Measurements from ENCODE around the gene NRL. TPM values are rescaled to one million over a fixed set of nuclear protein-coding genes. Genes with fewer than 3 reads are reported as not detected.

The NRL gene
- total RNA-seq, 4 donors from 2014 or later: 2.2 to 2.9 (median 2.3) TPM

- H3K36me3 ChIP-seq: no peaks in the 10 kb centered on the region
- no peaks in the 10 kb centered on the region for H3K9me3 ChIP-seq
- DNase-seq (ENCODE audit: low spot score in 2 of 2): no peak
- no peak overlapping the region for H3K4me3 ChIP-seq
- no peaks in the 10 kb centered on the region for H3K4me1 ChIP-seq
- H3K27ac ChIP-seq: no peak overlapping the region
- no peak for TF ChIP-seq POLR2A (IDR thresholded peaks at IDR 0.05)
- TF ChIP-seq EP300 (IDR thresholded peaks at IDR 0.05): no peak
- TF ChIP-seq, protein P1, sequence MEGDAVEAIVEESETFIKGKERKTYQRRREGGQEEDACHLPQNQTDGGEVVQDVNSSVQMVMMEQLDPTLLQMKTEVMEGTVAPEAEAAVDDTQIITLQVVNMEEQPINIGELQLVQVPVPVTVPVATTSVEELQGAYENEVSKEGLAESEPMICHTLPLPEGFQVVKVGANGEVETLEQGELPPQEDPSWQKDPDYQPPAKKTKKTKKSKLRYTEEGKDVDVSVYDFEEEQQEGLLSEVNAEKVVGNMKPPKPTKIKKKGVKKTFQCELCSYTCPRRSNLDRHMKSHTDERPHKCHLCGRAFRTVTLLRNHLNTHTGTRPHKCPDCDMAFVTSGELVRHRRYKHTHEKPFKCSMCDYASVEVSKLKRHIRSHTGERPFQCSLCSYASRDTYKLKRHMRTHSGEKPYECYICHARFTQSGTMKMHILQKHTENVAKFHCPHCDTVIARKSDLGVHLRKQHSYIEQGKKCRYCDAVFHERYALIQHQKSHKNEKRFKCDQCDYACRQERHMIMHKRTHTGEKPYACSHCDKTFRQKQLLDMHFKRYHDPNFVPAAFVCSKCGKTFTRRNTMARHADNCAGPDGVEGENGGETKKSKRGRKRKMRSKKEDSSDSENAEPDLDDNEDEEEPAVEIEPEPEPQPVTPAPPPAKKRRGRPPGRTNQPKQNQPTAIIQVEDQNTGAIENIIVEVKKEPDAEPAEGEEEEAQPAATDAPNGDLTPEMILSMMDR (IDR thresholded peaks at IDR 0.05): peak; percentile 87 to 91
- WGBS: 57% methylated on average over 7 of the region's 7 CpGs
- H3K27me3 ChIP-seq: no peaks in the 10 kb centered on the region
These were observed 56.3 kb downstream of the NRL start for GRCh38 chr14:24058260-24058950.

DNA sequence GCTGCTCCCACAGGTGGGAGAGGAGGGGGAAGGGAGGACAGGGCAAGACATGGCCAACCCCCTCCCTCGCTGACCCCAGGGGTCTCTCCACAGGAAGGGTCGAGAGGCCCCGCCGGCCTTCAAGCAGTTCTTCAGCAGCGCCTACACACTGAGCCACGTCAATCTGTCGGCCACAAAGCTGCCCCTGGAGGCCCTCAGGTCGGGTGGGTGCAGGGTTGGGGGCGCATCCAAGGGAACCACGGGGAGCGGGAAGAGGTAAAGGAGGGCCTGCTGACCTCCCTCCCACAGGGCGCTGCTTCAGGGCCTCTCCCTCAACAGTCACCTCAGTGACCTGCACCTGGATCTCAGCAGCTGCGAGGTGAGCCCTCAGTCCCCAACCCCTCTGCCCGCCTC lies 56.9 kb downstream of the NRL start:
- Histone ChIP-seq H3K36me3 (no peaks in the 10 kb centered on the region), H3K4me3 (no peak overlapping the region), H3K27me3 (no peaks in the 10 kb centered on the region), H3K9me3 (no peaks in the 10 kb centered on the region), H3K4me1 (peaks cover 2% of the 10 kb centered on the region), H3K27ac (no peak overlapping the region)
- DNase-seq (ENCODE audit: low spot score in 2 of 2): no peak
- no peak for TF ChIP-seq EP300 (IDR thresholded peaks at IDR 0.05)
- TF ChIP-seq POLR2A (IDR thresholded peaks at IDR 0.05): no peak
- TF ChIP-seq, protein P1 (IDR thresholded peaks at IDR 0.05): no peak
- no peak for TF ChIP-seq POLR2AphosphoS5 (IDR thresholded peaks at IDR 0.05)
- WGBS: 70% methylated on average over 10 of the region's 14 CpGs

- no peaks in the 10 kb centered on the region for H3K9me3 ChIP-seq
- no peaks in the 10 kb centered on the region for H3K36me3 ChIP-seq
- no peak overlapping the region for H3K4me3 ChIP-seq
- no peaks in the 10 kb centered on the region for H3K27me3 ChIP-seq
- no peak for DNase-seq (ENCODE audit: low spot score in 2 of 2)
- WGBS: 100% methylated on average over 2 of the region's 2 CpGs
- no peak overlapping the region for H3K27ac ChIP-seq
- peaks cover 8% of the 10 kb centered on the region for H3K4me1 ChIP-seq
- TF ChIP-seq EP300 (IDR thresholded peaks at IDR 0.05) (no peak), POLR2A (IDR thresholded peaks at IDR 0.05) (no peak), POLR2AphosphoS5 (IDR thresholded peaks at IDR 0.05) (no peak)
- TF ChIP-seq, protein P1 (IDR thresholded peaks at IDR 0.05): no peak
These were observed 57.5 kb downstream of the NRL start for GRCh38 chr14:24057271-24057670.

GRCh38 chr14:24056800-24057184 lies 58.0 kb downstream of the NRL start:
- no peak for TF ChIP-seq POLR2A (IDR thresholded peaks at IDR 0.05)
- no peak for TF ChIP-seq EP300 (IDR thresholded peaks at IDR 0.05)
- TF ChIP-seq, protein P1 (IDR thresholded peaks at IDR 0.05): no peak
- no peak for TF ChIP-seq POLR2AphosphoS5 (IDR thresholded peaks at IDR 0.05)
- 60% methylated on average over 2 of the region's 8 CpGs for WGBS

GRCh38 chr14:24055971-24056799 lies 58.6 kb downstream of the NRL start:
- Histone ChIP-seq H3K4me1 (peaks cover 16% of the 10 kb centered on the region), H3K27me3 (no peaks in the 10 kb centered on the region), H3K27ac (no peak overlapping the region), H3K4me3 (no peak overlapping the region), H3K9me3 (no peaks in the 10 kb centered on the region), H3K36me3 (no peaks in the 10 kb centered on the region)
- 88% methylated on average over 7 of the region's 10 CpGs for WGBS
- DNase-seq (ENCODE audit: low spot score in 2 of 2): peak in 1 of 2 donors; percentile 44
- no peak for TF ChIP-seq POLR2A (IDR thresholded peaks at IDR 0.05)
- no peak for TF ChIP-seq POLR2AphosphoS5 (IDR thresholded peaks at IDR 0.05)

More at GRCh38 chr14:24056800-24057184, 58.0 kb downstream of the NRL start:
- no peaks in the 10 kb centered on the region for H3K27me3 ChIP-seq
- no peaks in the 10 kb centered on the region for H3K9me3 ChIP-seq
- no peak overlapping the region for H3K4me3 ChIP-seq
- peaks cover 13% of the 10 kb centered on the region for H3K4me1 ChIP-seq
- no peak overlapping the region for H3K27ac ChIP-seq
- DNase-seq (ENCODE audit: low spot score in 2 of 2): no peak
- no peaks in the 10 kb centered on the region for H3K36me3 ChIP-seq
